H1 (cell line): ENCODE measurements around the gene CCDC81. TPM values are rescaled to one million over a fixed set of nuclear protein-coding genes. Genes with fewer than 3 reads are reported as not detected.

Experiments used
- CTCF ChIA-PET: fragments of 300-600 bp; sonication (Branson Sonifier 250); formaldehyde crosslinking; loops from one replicate; lab custom pipeline; 2021; ENCODE audit not compliant: partially characterized antibody; lab: Charles Lee
- POLR2A ChIA-PET: fragments of 300-600 bp; sonication (Branson Sonifier 250); formaldehyde crosslinking; loops from one replicate; lab custom pipeline; 2021; ENCODE audit warnings: inconsistent platforms; ENCODE audit not compliant: partially characterized antibody; lab: Charles Lee
- DNase-seq, 2 experiments: peaks; one replicate each; pipeline versions ENCODE4 v3.0.0 to v3.0.0-alpha.2; 2010 to 2022; ENCODE audit warnings: low spot score in 2 of 2, low read depth in 1 of 2, mixed read lengths in 1 of 2
- FAIRE-seq: peaks from 2 replicates; lab custom pipeline; 2011; peaks lifted over from hg19 to GRCh38; lab: Jason Lieb, UNC
- H2AFZ ChIP-seq: 2 replicates; pipeline ENCODE4 v1.8.1; 2012; ENCODE audit warnings: low read length, inconsistent platforms
- H2AK5ac ChIP-seq: 2 replicates; pipeline ENCODE4 v1.6.1; 2013; ENCODE audit warnings: low read depth, low read length
- H2BK120ac ChIP-seq: replicated peaks from 2 replicates; pipeline ENCODE3; 2013; ENCODE audit warnings: low read depth, low read length, inconsistent platforms
- H2BK12ac ChIP-seq: 2 replicates; pipeline ENCODE4 v1.6.1; 2013; ENCODE audit warnings: low read depth, low read length
- H2BK15ac ChIP-seq: 2 replicates; pipeline ENCODE4 v1.6.1; 2013; ENCODE audit warnings: low read length
- H2BK20ac ChIP-seq: 2 replicates; pipeline ENCODE4 v1.6.1; 2013; ENCODE audit warnings: low read length
- H2BK5ac ChIP-seq: 2 replicates; pipeline ENCODE4 v1.6.1; 2013; ENCODE audit warnings: low read depth, low read length
- H3K14ac ChIP-seq: 2 replicates; pipeline ENCODE4 v1.6.1; 2013; ENCODE audit warnings: inconsistent platforms; ENCODE audit not compliant: insufficient read length
- H3K18ac ChIP-seq: 2 replicates; pipeline ENCODE4 v1.6.1; 2013; ENCODE audit warnings: low read length; ENCODE audit errors: extremely low read depth
- H3K23ac ChIP-seq: 2 replicates; pipeline ENCODE4 v1.6.1; 2013; ENCODE audit warnings: inconsistent platforms; ENCODE audit not compliant: insufficient read length
- H3K23me2 ChIP-seq: 2 replicates; pipeline ENCODE4 v1.6.1; 2013; ENCODE audit warnings: low read depth, low read length
- H3K27ac ChIP-seq: 2 replicates; pipeline ENCODE4 v1.6.1; 2011; ENCODE audit warnings: low read depth, low read length, inconsistent platforms
- H3K27me3 ChIP-seq, 4 experiments: replicated peaks in 1 of 4; 1 replicate in 1 of 4; 2 replicates in 3 of 4; pipeline versions ENCODE4 v1.6.1 to v1.8.1; 2011 to 2013; ENCODE audit warnings: low read length in 3 of 4, mild to moderate bottlenecking in 3 of 4, inconsistent platforms in 2 of 4, mixed read lengths in 2 of 4, moderate library complexity in 1 of 4; ENCODE audit not compliant: control insufficient read depth in 3 of 4, insufficient read depth in 3 of 4; ENCODE audit errors: extremely low read depth in 1 of 4
- H3K36me3 ChIP-seq, 4 experiments: 2 replicates each; pipeline versions ENCODE4 v1.6.1 to v1.8.1; 2011 to 2013; ENCODE audit warnings: mild to moderate bottlenecking in 4 of 4, low read length in 3 of 4, moderate library complexity in 2 of 4, control low read depth in 1 of 4, inconsistent platforms in 1 of 4; ENCODE audit not compliant: insufficient read depth in 4 of 4, control insufficient read depth in 2 of 4
- H3K4ac ChIP-seq: replicated peaks from 2 replicates; pipeline ENCODE3; 2013; ENCODE audit warnings: low read length, low read depth, mixed read lengths, inconsistent platforms; ENCODE audit not compliant: insufficient read length
- H3K4me1 ChIP-seq, 4 experiments: replicated peaks in 1 of 4; 1 replicate in 1 of 4; 2 replicates in 3 of 4; pipeline versions ENCODE4 v1.6.1 to v1.8.1; 2011 to 2013; ENCODE audit warnings: low read length in 3 of 4, inconsistent platforms in 2 of 4, mixed read lengths in 1 of 4; ENCODE audit not compliant: insufficient read depth in 4 of 4, control insufficient read depth in 3 of 4
- H3K4me2 ChIP-seq, 2 experiments: 2 replicates each; pipeline versions ENCODE4 v1.6.1 to v1.8.1; 2011 to 2013; ENCODE audit warnings: low read depth in 2 of 2, low read length in 2 of 2, control low read depth in 1 of 2, inconsistent platforms in 1 of 2, mild to moderate bottlenecking in 1 of 2; ENCODE audit not compliant: insufficient read depth in 1 of 2
- H3K4me3 ChIP-seq, 4 experiments: fragments of 200-600, 300-600 bp in 1 of 4; sonication (generic), shearing (Covaris generic), sonication (Bioruptor Twin) in 1 of 4; 2 replicates each; pipeline versions ENCODE4 v1.5.1 to v1.8.1; 2011 to 2016; ENCODE audit warnings: low read length in 4 of 4, low read depth in 3 of 4, control low read depth in 2 of 4, inconsistent platforms in 2 of 4, mild to moderate bottlenecking in 2 of 4, mixed read lengths in 1 of 4, moderate library complexity in 1 of 4; ENCODE audit not compliant: insufficient read depth in 2 of 4; ENCODE audit errors: extremely low read depth in 1 of 4
- H3K56ac ChIP-seq: replicated peaks from 2 replicates; pipeline ENCODE3; 2013; ENCODE audit warnings: low read depth, mild to moderate bottlenecking, mixed read lengths, low read length, inconsistent platforms; ENCODE audit not compliant: insufficient read length
- H3K79me1 ChIP-seq: 2 replicates; pipeline ENCODE4 v1.6.1; 2013; ENCODE audit warnings: low read depth, low read length, control low read depth
- H3K79me2 ChIP-seq, 2 experiments: 2 replicates each; pipeline versions ENCODE4 v1.6.1 to v1.8.1; 2012 to 2013; ENCODE audit warnings: low read length in 2 of 2, mild to moderate bottlenecking in 2 of 2, inconsistent platforms in 1 of 2; ENCODE audit not compliant: insufficient read depth in 2 of 2, control insufficient read depth in 1 of 2
- H3K9ac ChIP-seq, 4 experiments: replicated peaks in 1 of 4; 1 replicate in 1 of 4; 2 replicates in 3 of 4; pipeline versions ENCODE4 v1.6.1 to v1.8.1; 2011 to 2013; ENCODE audit warnings: low read depth in 3 of 4, low read length in 3 of 4, control low read depth in 2 of 4, mild to moderate bottlenecking in 2 of 4, moderate library complexity in 2 of 4, inconsistent platforms in 1 of 4; ENCODE audit errors: extremely low read depth in 1 of 4
- H3K9me3 ChIP-seq, 2 experiments: 2 replicates each; pipeline versions ENCODE4 v1.6.1 to v1.8.1; 2012 to 2013; ENCODE audit warnings: mild to moderate bottlenecking in 2 of 2, moderate library complexity in 2 of 2, control low read depth in 1 of 2, inconsistent platforms in 1 of 2, low read depth in 1 of 2, low read length in 1 of 2, mixed read lengths in 1 of 2; ENCODE audit not compliant: insufficient read depth in 2 of 2
- H4K20me1 ChIP-seq, 2 experiments: replicated peaks in 1 of 2; 2 replicates each; pipeline versions ENCODE3 to v1.8.1; 2011 to 2013; ENCODE audit warnings: inconsistent platforms in 2 of 2, low read length in 2 of 2, mild to moderate bottlenecking in 1 of 2; ENCODE audit not compliant: insufficient read depth in 2 of 2, control insufficient read depth in 1 of 2
- H4K5ac ChIP-seq: 2 replicates; pipeline ENCODE4 v1.6.1; 2013; ENCODE audit warnings: low read length, low read depth, mixed read lengths, inconsistent platforms; ENCODE audit not compliant: insufficient read length
- H4K8ac ChIP-seq: 2 replicates; pipeline ENCODE4 v1.8.0; 2013; ENCODE audit warnings: mild to moderate bottlenecking, moderate library complexity, low read length, inconsistent platforms; ENCODE audit not compliant: insufficient read depth; ENCODE audit errors: extremely low read depth
- H4K91ac ChIP-seq: replicated peaks from 2 replicates; pipeline ENCODE3; 2013; ENCODE audit warnings: low read length, mixed read lengths, inconsistent platforms; ENCODE audit not compliant: insufficient read length
- EGR1 ChIP-seq: IDR thresholded peaks from 2 replicates; pipeline ENCODE4 v1.6.1; 2011; ENCODE audit warnings: low read depth, low read length, borderline replicate concordance
- HDAC2 ChIP-seq, 2 experiments: fragments of 300-600 bp in 1 of 2; sonication (generic) in 1 of 2; IDR thresholded peaks; 2 replicates each; pipeline ENCODE4 v1.6.1; 2011 to 2012; ENCODE audit warnings: low read depth in 2 of 2, low read length in 2 of 2, mild to moderate bottlenecking in 2 of 2, moderate library complexity in 2 of 2, borderline replicate concordance in 1 of 2, inconsistent platforms in 1 of 2
- KDM1A ChIP-seq: fragments of 200-600, 300-600 bp; sonication (generic); IDR thresholded peaks from 2 replicates; pipeline ENCODE4 v1.7.1; 2016; ENCODE audit warnings: mild to moderate bottlenecking, low read length, borderline replicate concordance
- SIN3A ChIP-seq, 2 experiments: IDR thresholded peaks in 1 of 2; conservative IDR thresholded peaks in 1 of 2; 2 replicates each; pipeline ENCODE4 v1.6.1; 2011 to 2012; ENCODE audit warnings: low read length in 2 of 2, improper control_type of control experiment in 1 of 2, low read depth in 1 of 2, mild to moderate bottlenecking in 1 of 2
- WGBS, 2 experiments: shearing (Covaris generic) in 1 of 2; methylation state at CpG; one replicate each; pipeline versions ENCODE4 v1.1.6 to v1.1.7; 2013 to 2015; ENCODE audit warnings: low lambda C conversion rate in 2 of 2, mixed read lengths in 2 of 2, inconsistent platforms in 1 of 2, low coverage in 1 of 2, missing lambda C conversion rate in 1 of 2; ENCODE audit not compliant: insufficient replicate concordance in 2 of 2, insufficient coverage in 1 of 2, insufficient read length in 1 of 2; ENCODE audit errors: extremely low coverage in 1 of 2, missing lambda C conversion rate in 1 of 2; 5-methylcytosine and 5-hydroxymethylcytosine counted together
- polyA plus RNA-seq, 7 experiments: library from polyadenylated mRNA; depleted of rRNA in 3 of 7; stranded (reverse) in 5 of 7; unstranded in 2 of 7; fragments of >200 nt in 5 of 7; fragments of 200-250 nt in 2 of 7; gene quantifications; 1 replicate in 5 of 7; 2 replicates in 1 of 7; 4 replicates in 1 of 7; pipeline versions ENCODE4 v1.2.1 to v1.2.3, GENCODE V29; 2011 to 2013; ENCODE audit warnings: missing spikeins in 2 of 7, mixed read lengths in 2 of 7
- total RNA-seq: library from RNA; stranded (reverse); fragmentation: NEBNext Ultra II Directional; extraction: Animal tissue kit (Norgen Biotek cat#: 25700); gene quantifications from 2 replicates; pipeline ENCODE4 v1.2.1, GENCODE V29; 2021

CCDC81 gene
- total and polyA plus RNA-seq, 2 of the 8 experiments (the other 6 are each of a cell fraction or from before 2014, with no cell fraction given), result 0.30 to 0.58 TPM

GRCh38 chr11:86383041-86383955, 8.6 kb downstream of the CCDC81 start:
- Histone ChIP-seq H3K18ac (no peak overlapping the region), H2BK12ac (no peak overlapping the region), H3K4me3 (no peak overlapping the region), H4K8ac (no peak overlapping the region), H2BK5ac (no peak overlapping the region), H3K4ac (no peak overlapping the region), H3K27me3 (no peaks in the 10 kb centered on the region), H4K5ac (no peak overlapping the region), H3K23me2 (no peaks in the 10 kb centered on the region; the same call in 1 of the 2 replicates), H3K79me1 (no peaks in the 10 kb centered on the region), H3K23ac (no peak overlapping the region), H4K20me1 (no peaks in the 10 kb centered on the region), H3K56ac (no peak overlapping the region), H4K91ac (no peak overlapping the region), H3K4me1 (peaks cover 0 to 2% (median 0%) of the 10 kb centered on the region in 4 experiments; a peak in 2 of 7 replicates), H3K27ac (no peak overlapping the region), H3K36me3 (no peaks in the 10 kb centered on the region), H3K79me2 (no peaks in the 10 kb centered on the region), H2BK15ac (no peak overlapping the region), H2BK120ac (no peak overlapping the region), H3K4me2 (no peak overlapping the region), H3K14ac (no peak overlapping the region), H3K9ac (no peak overlapping the region), H2BK20ac (no peak overlapping the region), H2AFZ (no peak overlapping the region), H3K9me3 (no peaks in the 10 kb centered on the region), H2AK5ac (no peak overlapping the region)
- POLR2A ChIA-PET, result interaction anchor here (0.6 kb wide), 1 partner anchor 722 kb away, joined by 3 read pairs; no protein-coding TSS in a partner anchor
- WGBS, 2 experiments, result 89% methylated on average over 5 of the region's 5 CpGs; no CpG with 5 or more reads in 1 of the 2 experiments
- FAIRE-seq (no peak), DNase-seq (no peak)
- CTCF ChIA-PET, result no interaction called here
- TF ChIP-seq HDAC2 (IDR thresholded peaks at IDR 0.05; ENCODE audit: borderline replicate concordance in 1 of 2, low read depth in 2 of 2, low read length in 2 of 2) (no peak), SIN3A (conservative IDR thresholded peaks at IDR 0.05 in 1 of 2, IDR thresholded peaks at IDR 0.05 in 1 of 2; ENCODE audit: low read depth in 1 of 2, low read length in 2 of 2) (no peak), EGR1 (no peak), KDM1A (no peak)
